ENCODE data around the gene SGMS1. TPM values are rescaled to one million over a fixed set of nuclear protein-coding genes. Genes with fewer than 3 reads are reported as not detected.

SGMS1 gene
- total and polyA plus RNA-seq, 12 donors = 7.3 to 24.3 (median 17.1) TPM

GRCh38 chr10:50349554-50349953 is 274.2 kb downstream of the SGMS1 start:
- peaks cover 0 to 25% (median 12%) of the 10 kb centered on the region in 9 donors for H3K4me1 ChIP-seq
- WGBS, 2 donors = 100% methylated on average over 1 of the region's 1 CpG

GRCh38 chr10:50347394-50347802 is 276.4 kb downstream of the SGMS1 start:
- ATAC-seq (no peak), DNase-seq (no peak)
- no peak overlapping the region for H3K27ac ChIP-seq
- H3K4me1 ChIP-seq = peaks cover 0 to 26% (median 12%) of the 10 kb centered on the region in 9 donors
- H3K36me3 ChIP-seq = peaks cover 0 to 19% (median 13%) of the 10 kb centered on the region in 9 donors
- intact Hi-C loops (cut with DNase I) = no loop called here
- H3K9me3 ChIP-seq = peaks cover 0 to 16% (median 5%) of the 10 kb centered on the region in 11 donors
- no peak overlapping the region for H3K4me3 ChIP-seq
- 67 to 69% methylated on average over 1 of the region's 1 CpG for WGBS, 2 donors
- no peaks in the 10 kb centered on the region for H3K27me3 ChIP-seq
- no peak for TF ChIP-seq CTCF (IDR thresholded peaks at IDR 0.05)

More at GRCh38 chr10:50349554-50349953, 274.2 kb downstream of the SGMS1 start:
- Histone ChIP-seq H3K27me3 (no peaks in the 10 kb centered on the region), H3K4me3 (no peak overlapping the region), H3K36me3 (no peaks in the 10 kb centered on the region), H3K27ac (no peak overlapping the region), H3K9me3 (peaks cover 0 to 16% (median 5%) of the 10 kb centered on the region in 11 donors)
- no peak for DNase-seq
- ATAC-seq = no peak
- intact Hi-C loops (cut with DNase I) = no loop called here
- no peak for TF ChIP-seq CTCF (IDR thresholded peaks at IDR 0.05)

- Histone ChIP-seq H3K4me1 (peaks cover 0 to 25% (median 12%) of the 10 kb centered on the region in 9 donors), H3K27ac (no peak overlapping the region), H3K27me3 (no peaks in the 10 kb centered on the region), H3K4me3 (no peak overlapping the region), H3K9me3 (peaks cover 0 to 16% (median 5%) of the 10 kb centered on the region in 11 donors), H3K36me3 (peaks cover 0 to 22% (median 13%) of the 10 kb centered on the region in 9 donors)
- no peak for DNase-seq
- TF ChIP-seq CTCF (IDR thresholded peaks at IDR 0.05) = no peak
- ATAC-seq = no peak
- WGBS, 2 donors = 87 to 89% methylated on average over 2 of the region's 2 CpGs
- intact Hi-C loops (cut with DNase I) = no loop called here
Observed at GRCh38 chr10:50346942-50347341, 276.8 kb downstream of the SGMS1 start.

GRCh38 chr10:50345545-50345944 is 278.2 kb downstream of the SGMS1 start:
- intact Hi-C loops (cut with DNase I) = no loop called here
- H3K27me3 ChIP-seq = no peaks in the 10 kb centered on the region
- no peak overlapping the region for H3K4me3 ChIP-seq
- DNase-seq (no peak), ATAC-seq (no peak)
- peaks cover 0 to 29% (median 13%) of the 10 kb centered on the region in 9 donors for H3K36me3 ChIP-seq
- TF ChIP-seq CTCF (IDR thresholded peaks at IDR 0.05) = no peak
- no peak overlapping the region for H3K27ac ChIP-seq
- peaks cover 0 to 24% (median 12%) of the 10 kb centered on the region in 9 donors for H3K4me1 ChIP-seq
- 58 to 78% methylated on average over 3 of the region's 3 CpGs for WGBS, 2 donors
- H3K9me3 ChIP-seq = peaks cover 0 to 16% (median 5%) of the 10 kb centered on the region in 11 donors

Measured in heart right ventricle (tissue), 16 donors.